Measurements from ENCODE around the gene ALDH1A1.

ALDH1A1 gene

DNA sequence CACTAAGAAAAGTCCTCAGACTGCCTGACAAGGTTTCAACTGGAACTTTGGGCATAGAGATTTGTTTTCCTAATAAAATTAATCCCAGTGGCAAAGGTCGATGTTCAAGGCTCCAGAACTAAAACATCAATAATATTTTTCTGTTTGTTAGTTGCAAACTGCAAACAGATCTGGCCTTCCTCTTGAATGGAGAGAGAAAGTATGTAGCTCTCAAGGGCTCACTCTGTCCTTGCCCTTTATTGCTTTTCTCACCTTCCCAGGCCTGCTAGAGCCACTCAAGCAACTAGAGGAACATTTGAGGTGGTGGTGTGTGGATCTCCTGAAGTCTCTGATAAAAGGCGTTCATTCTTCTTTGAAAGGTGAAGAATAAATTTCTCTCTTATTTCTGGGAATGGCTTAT, 16.6 kb downstream of the ALDH1A1 start:
- TF ChIP-seq, protein P1, sequence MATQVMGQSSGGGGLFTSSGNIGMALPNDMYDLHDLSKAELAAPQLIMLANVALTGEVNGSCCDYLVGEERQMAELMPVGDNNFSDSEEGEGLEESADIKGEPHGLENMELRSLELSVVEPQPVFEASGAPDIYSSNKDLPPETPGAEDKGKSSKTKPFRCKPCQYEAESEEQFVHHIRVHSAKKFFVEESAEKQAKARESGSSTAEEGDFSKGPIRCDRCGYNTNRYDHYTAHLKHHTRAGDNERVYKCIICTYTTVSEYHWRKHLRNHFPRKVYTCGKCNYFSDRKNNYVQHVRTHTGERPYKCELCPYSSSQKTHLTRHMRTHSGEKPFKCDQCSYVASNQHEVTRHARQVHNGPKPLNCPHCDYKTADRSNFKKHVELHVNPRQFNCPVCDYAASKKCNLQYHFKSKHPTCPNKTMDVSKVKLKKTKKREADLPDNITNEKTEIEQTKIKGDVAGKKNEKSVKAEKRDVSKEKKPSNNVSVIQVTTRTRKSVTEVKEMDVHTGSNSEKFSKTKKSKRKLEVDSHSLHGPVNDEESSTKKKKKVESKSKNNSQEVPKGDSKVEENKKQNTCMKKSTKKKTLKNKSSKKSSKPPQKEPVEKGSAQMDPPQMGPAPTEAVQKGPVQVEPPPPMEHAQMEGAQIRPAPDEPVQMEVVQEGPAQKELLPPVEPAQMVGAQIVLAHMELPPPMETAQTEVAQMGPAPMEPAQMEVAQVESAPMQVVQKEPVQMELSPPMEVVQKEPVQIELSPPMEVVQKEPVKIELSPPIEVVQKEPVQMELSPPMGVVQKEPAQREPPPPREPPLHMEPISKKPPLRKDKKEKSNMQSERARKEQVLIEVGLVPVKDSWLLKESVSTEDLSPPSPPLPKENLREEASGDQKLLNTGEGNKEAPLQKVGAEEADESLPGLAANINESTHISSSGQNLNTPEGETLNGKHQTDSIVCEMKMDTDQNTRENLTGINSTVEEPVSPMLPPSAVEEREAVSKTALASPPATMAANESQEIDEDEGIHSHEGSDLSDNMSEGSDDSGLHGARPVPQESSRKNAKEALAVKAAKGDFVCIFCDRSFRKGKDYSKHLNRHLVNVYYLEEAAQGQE (IDR thresholded peaks at IDR 0.05; ENCODE audit: insufficient read depth in 1 of 2, low read depth in 2 of 2, low read length in 2 of 2) = no peak

DNA sequence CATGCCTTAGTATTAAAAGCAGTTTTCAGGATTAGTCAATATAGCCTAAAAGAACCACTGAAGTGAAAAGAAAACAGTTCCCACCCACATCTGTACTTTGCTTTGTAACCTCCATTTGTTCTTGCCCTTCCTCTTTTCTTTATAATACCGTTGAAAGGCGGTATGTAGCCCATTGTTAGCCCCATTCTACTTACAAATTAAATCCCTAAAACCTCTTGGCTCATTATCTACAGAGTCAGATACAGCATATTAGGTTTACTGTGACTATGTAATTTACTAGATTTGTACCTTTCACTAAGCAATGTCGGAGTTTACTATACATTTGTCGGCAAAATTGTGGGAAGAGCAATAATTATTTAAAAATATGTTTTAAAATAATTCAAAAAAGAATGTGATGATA, 17.3 kb downstream of the ALDH1A1 start:
- TF ChIP-seq SIN3A (IDR thresholded peaks at IDR 0.05; ENCODE audit: borderline replicate concordance, insufficient read depth, low read length) (no peak), TAF1 (IDR thresholded peaks at IDR 0.05; ENCODE audit: borderline replicate concordance, insufficient read depth, low read length) (no peak), FOXP2 (optimal IDR thresholded peaks at IDR 0.05; ENCODE audit: borderline replicate concordance, extremely low read depth, extremely low read length, insufficient read depth) (no peak)
- TF ChIP-seq, protein P1 (IDR thresholded peaks at IDR 0.05; ENCODE audit: insufficient read depth in 1 of 2, low read depth in 2 of 2, low read length in 2 of 2) = no peak

DNA sequence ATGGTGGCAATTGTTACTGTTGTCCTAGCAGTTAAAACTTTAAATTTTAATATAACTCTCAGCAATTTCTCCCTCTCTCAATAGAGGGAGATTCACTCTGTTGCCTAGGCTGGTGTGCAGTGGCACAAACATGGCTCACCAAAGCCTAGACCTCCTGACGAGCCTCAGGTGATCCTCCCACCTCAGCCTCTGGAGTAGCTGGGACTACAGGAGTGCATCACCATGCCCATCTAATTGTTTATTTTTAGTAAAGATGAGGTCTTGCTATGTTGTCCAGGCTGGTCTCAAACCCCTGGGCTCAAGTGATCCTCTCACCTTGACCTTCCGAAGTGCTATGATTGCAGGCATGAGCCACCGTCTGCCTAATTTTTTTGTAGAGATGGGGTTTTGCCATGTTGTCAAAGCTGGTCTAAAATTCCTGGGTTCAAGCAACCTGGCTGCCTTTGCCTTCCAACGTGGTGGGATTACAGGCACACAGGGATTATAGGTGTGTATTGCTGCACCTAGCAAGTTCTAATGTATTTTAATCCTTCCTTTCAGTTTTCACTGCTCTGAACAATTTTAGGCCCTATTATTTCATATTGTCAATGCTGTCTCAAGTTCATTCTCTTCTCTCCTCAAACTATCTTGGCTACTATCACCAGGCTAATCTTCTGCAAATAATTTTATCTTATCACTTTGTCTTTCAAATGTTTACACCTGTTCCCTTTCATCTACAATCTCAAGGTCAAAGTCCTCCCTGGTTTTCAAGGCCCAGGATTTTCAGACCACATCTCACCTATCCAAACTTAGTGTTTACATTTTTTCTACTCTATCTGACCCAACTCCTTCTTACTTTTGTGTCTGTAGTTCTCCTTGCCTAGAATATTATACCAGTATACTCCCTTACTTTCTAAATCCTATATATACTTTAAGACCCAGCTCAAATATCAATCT, 18.9 kb downstream of the ALDH1A1 start:
- TF ChIP-seq SIN3A (IDR thresholded peaks at IDR 0.05; ENCODE audit: borderline replicate concordance, insufficient read depth, low read length) = no peak
- TF ChIP-seq, protein P1 (IDR thresholded peaks at IDR 0.05; ENCODE audit: insufficient read depth in 1 of 2, low read depth in 2 of 2, low read length in 2 of 2) = no peak
- no peak for TF ChIP-seq POLR2AphosphoS5 (IDR thresholded peaks at IDR 0.05; ENCODE audit: low read depth, low read length)

DNA sequence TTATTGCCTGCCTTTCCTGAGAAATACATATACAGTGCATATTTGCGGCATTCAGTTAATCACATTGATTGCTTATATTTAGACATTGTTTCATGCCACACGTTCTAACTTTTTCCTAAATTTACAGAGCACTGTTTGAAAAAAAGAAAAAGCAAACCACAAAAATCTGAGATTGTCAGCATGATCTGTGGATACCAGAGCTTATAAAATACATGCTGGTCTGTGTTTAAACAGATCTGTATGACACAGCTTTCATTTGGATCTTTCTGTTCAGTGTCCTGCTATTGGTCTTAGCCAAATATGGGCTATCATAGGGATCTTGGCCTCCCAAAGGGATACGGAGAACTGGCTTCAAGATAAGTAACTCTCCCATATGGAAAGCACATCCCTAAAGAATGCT, 20.2 kb downstream of the ALDH1A1 start:
- TF ChIP-seq SIN3A (IDR thresholded peaks at IDR 0.05; ENCODE audit: borderline replicate concordance, insufficient read depth, low read length) = no peak
- TF ChIP-seq POLR2AphosphoS5 (IDR thresholded peaks at IDR 0.05; ENCODE audit: low read depth, low read length) = no peak
- TF ChIP-seq, protein P1 (IDR thresholded peaks at IDR 0.05; ENCODE audit: insufficient read depth in 1 of 2, low read depth in 2 of 2, low read length in 2 of 2) = no peak
- TF ChIP-seq TAF1 (IDR thresholded peaks at IDR 0.05; ENCODE audit: borderline replicate concordance, insufficient read depth, low read length) = no peak
- no peak for TF ChIP-seq FOXP2 (optimal IDR thresholded peaks at IDR 0.05; ENCODE audit: borderline replicate concordance, extremely low read depth, extremely low read length, insufficient read depth)

DNA sequence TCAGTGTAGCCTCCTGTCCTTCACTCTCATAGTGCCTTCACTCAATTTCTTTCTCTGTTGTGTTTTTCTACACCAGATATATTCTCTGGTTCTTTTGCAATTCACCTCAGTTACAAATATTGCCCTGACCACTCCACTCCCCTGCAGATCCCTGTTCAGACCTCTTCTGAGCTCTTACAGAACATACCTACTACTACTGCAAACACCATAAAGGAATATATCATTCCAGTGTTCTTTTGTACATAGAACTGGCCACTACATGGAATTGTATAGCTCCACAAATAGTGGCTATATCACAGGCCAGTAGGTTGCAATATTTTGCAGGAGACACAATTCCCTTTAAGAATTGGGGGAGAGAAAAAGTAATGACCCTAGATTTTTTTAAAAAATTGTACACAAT, 21.0 kb downstream of the ALDH1A1 start:
- TF ChIP-seq TAF1 (IDR thresholded peaks at IDR 0.05; ENCODE audit: borderline replicate concordance, insufficient read depth, low read length) (no peak), FOXP2 (optimal IDR thresholded peaks at IDR 0.05; ENCODE audit: borderline replicate concordance, extremely low read depth, extremely low read length, insufficient read depth) (no peak), POLR2AphosphoS5 (IDR thresholded peaks at IDR 0.05; ENCODE audit: low read depth, low read length) (no peak), SIN3A (IDR thresholded peaks at IDR 0.05; ENCODE audit: borderline replicate concordance, insufficient read depth, low read length) (no peak)
- TF ChIP-seq, protein P1 (IDR thresholded peaks at IDR 0.05; ENCODE audit: insufficient read depth in 1 of 2, low read depth in 2 of 2, low read length in 2 of 2) = no peak
